HEK293 (cell line): ENCODE data around the gene GOLIM4.

ENCODE experiments used
- CTCF ChIA-PET: fragments of 350-600 bp; formaldehyde crosslinking; extraction: SDS; loops from one replicate; lab custom pipeline; 2021; ENCODE audit warnings: antibody characterized with exemption; lab: Yijun Ruan, JAX
- POLR2A ChIA-PET: fragments of 300-600 bp; formaldehyde crosslinking; extraction: SDS; loops from one replicate; lab custom pipeline; 2020; ENCODE audit warnings: antibody characterized with exemption, inconsistent platforms; lab: Yijun Ruan, JAX
- H3K27ac ChIP-seq: fragments of 200-500 bp; sonication (Bioruptor generic); 2 replicates; pipeline ENCODE4 v1.5.1; 2014; ENCODE audit warnings: low read depth, low read length, control low read depth, inconsistent platforms; ENCODE audit errors: extremely low read depth
- H3K36me3 ChIP-seq, 2 experiments: fragments of 200-500 bp in 1 of 2; sonication (Bioruptor generic) in 1 of 2; 1 replicate in 1 of 2; 2 replicates in 1 of 2; pipeline ENCODE4 v1.5.1; 2014 to 2017; ENCODE audit warnings: inconsistent platforms in 2 of 2, low read length in 2 of 2; ENCODE audit not compliant: control insufficient read depth in 2 of 2, insufficient read depth in 1 of 2
- H3K4me1 ChIP-seq: fragments of 200-500 bp; sonication (Bioruptor generic); 2 replicates; pipeline ENCODE4 v1.5.1; 2014; ENCODE audit warnings: mild to moderate bottlenecking, low read length, inconsistent platforms; ENCODE audit not compliant: control insufficient read depth, insufficient read depth
- H3K4me3 ChIP-seq: 2 replicates; pipeline ENCODE4 v1.5.1; 2011; ENCODE audit warnings: low read depth, mild to moderate bottlenecking, control low read depth, low read length, moderate library complexity
- H3K9me3 ChIP-seq: fragments of 200-500 bp; sonication (Bioruptor generic); 2 replicates; pipeline ENCODE4 v1.5.1; 2014; ENCODE audit warnings: low read depth, low read length, inconsistent platforms; ENCODE audit not compliant: control insufficient read depth, insufficient read depth
- ATF2 ChIP-seq: fragments of 450-650 bp; formaldehyde crosslinking; IDR thresholded peaks from 2 replicates; pipeline ENCODE4 v1.5.1; 2016; ENCODE audit warnings: missing biosample characterization, missing genetic modification characterization, low read depth
- GLI4 ChIP-seq: fragments of 450-650 bp; formaldehyde crosslinking; IDR thresholded peaks from 2 replicates; pipeline ENCODE4 v1.5.1; 2016; ENCODE audit warnings: missing biosample characterization, missing genetic modification characterization
- PRDM4 ChIP-seq: fragments of 450-650 bp; formaldehyde crosslinking; IDR thresholded peaks from 2 replicates; pipeline ENCODE4 v1.5.1; 2017; ENCODE audit warnings: missing biosample characterization, missing genetic modification characterization
- ZBTB1 ChIP-seq: fragments of 450-650 bp; formaldehyde crosslinking; IDR thresholded peaks from 2 replicates; pipeline ENCODE4 v1.5.1; 2016; ENCODE audit warnings: missing biosample characterization, missing genetic modification characterization
- ZBTB11 ChIP-seq: fragments of 450-650 bp; formaldehyde crosslinking; conservative IDR thresholded peaks from 2 replicates; pipeline ENCODE4 v1.5.1; 2016; ENCODE audit warnings: low read depth, missing biosample characterization, missing genetic modification characterization
- ZEB2 ChIP-seq: fragments of 450-650 bp; formaldehyde crosslinking; IDR thresholded peaks from 2 replicates; pipeline ENCODE4 v1.5.1; 2016; ENCODE audit warnings: missing biosample characterization, missing genetic modification characterization
- ZFP3 ChIP-seq: fragments of 450-650 bp; formaldehyde crosslinking; IDR thresholded peaks from 2 replicates; pipeline ENCODE4 v1.5.1; 2016; ENCODE audit warnings: low read depth, missing biosample characterization, missing genetic modification characterization
- ZNF335 ChIP-seq: fragments of 450-650 bp; formaldehyde crosslinking; conservative IDR thresholded peaks from 2 replicates; pipeline ENCODE4 v1.5.1; 2016; ENCODE audit warnings: missing biosample characterization, missing genetic modification characterization
- ZNF416 ChIP-seq: fragments of 450-650 bp; formaldehyde crosslinking; IDR thresholded peaks from 2 replicates; pipeline ENCODE4 v1.5.1; 2016; ENCODE audit warnings: missing biosample characterization, missing genetic modification characterization
- ZNF513 ChIP-seq: fragments of 450-650 bp; IDR thresholded peaks from 2 replicates; pipeline ENCODE4 v1.5.1; 2018; ENCODE audit warnings: missing biosample characterization, missing genetic modification characterization
- ZNF514 ChIP-seq: fragments of 450-650 bp; formaldehyde crosslinking; IDR thresholded peaks from 2 replicates; pipeline ENCODE4 v1.5.1; 2016; ENCODE audit warnings: missing biosample characterization, missing genetic modification characterization
- ZNF549 ChIP-seq: fragments of 450-650 bp; IDR thresholded peaks from 2 replicates; pipeline ENCODE4 v1.5.1; 2018; ENCODE audit warnings: missing biosample characterization, missing genetic modification characterization, mild to moderate bottlenecking, inconsistent platforms, moderate library complexity
- ZNF707 ChIP-seq: fragments of 450-650 bp; formaldehyde crosslinking; IDR thresholded peaks from 2 replicates; pipeline ENCODE4 v1.5.1; 2016; ENCODE audit warnings: missing biosample characterization, missing genetic modification characterization
- ZNF837 ChIP-seq: fragments of 450-650 bp; formaldehyde crosslinking; IDR thresholded peaks from 2 replicates; pipeline ENCODE4 v1.5.1; 2016; ENCODE audit warnings: missing biosample characterization, missing genetic modification characterization
- ZSCAN30 ChIP-seq: fragments of 450-650 bp; IDR thresholded peaks from 2 replicates; pipeline ENCODE4 v1.5.1; 2018; ENCODE audit warnings: missing biosample characterization, mild to moderate bottlenecking, missing genetic modification characterization, moderate library complexity
- TF ChIP-seq, protein P1 (sequence below): fragments of 450-650 bp; formaldehyde crosslinking; IDR thresholded peaks from 2 replicates; pipeline ENCODE4 v1.5.1; 2016; ENCODE audit warnings: missing biosample characterization, missing genetic modification characterization
- TF ChIP-seq, protein P2 (sequence below): fragments of 450-650 bp; formaldehyde crosslinking; optimal IDR thresholded peaks from 2 replicates; pipeline ENCODE3; 2016; ENCODE audit warnings: missing biosample characterization, mild to moderate bottlenecking, missing genetic modification characterization
- TF ChIP-seq, protein P3 (sequence below): fragments of 450-650 bp; IDR thresholded peaks from 2 replicates; pipeline ENCODE4 v1.5.1; 2018; ENCODE audit warnings: missing biosample characterization, mild to moderate bottlenecking, missing genetic modification characterization
- TF ChIP-seq, protein P4 (sequence below): fragments of 450-650 bp; formaldehyde crosslinking; IDR thresholded peaks from 2 replicates; pipeline ENCODE4 v1.5.1; 2016; ENCODE audit warnings: missing biosample characterization, missing genetic modification characterization

The GOLIM4 gene

GRCh38 chr3:168066882-168067281 is 28.8 kb downstream of the GOLIM4 start:
- ChIA-PET CTCF (no interaction called here), POLR2A (no interaction called here)
- Histone ChIP-seq H3K27ac (no peak overlapping the region), H3K4me3 (no peak overlapping the region), H3K4me1 (no peaks in the 10 kb centered on the region), H3K36me3 (no peaks in the 10 kb centered on the region), H3K9me3 (no peaks in the 10 kb centered on the region)
- TF ChIP-seq ATF2 (tag by site-specific recombination) (no peak), ZFP3 (tag by site-specific recombination) (no peak), ZNF513 (tag by site-specific recombination) (no peak), ZNF707 (tag by site-specific recombination) (no peak), ZNF416 (tag by site-specific recombination) (no peak), ZBTB11 (tag by site-specific recombination) (no peak), ZNF837 (tag by site-specific recombination) (no peak), ZNF335 (no peak), PRDM4 (tag by site-specific recombination) (no peak), ZSCAN30 (tag by site-specific recombination) (no peak), ZNF514 (tag by site-specific recombination) (no peak), ZNF549 (no peak), GLI4 (tag by site-specific recombination) (no peak), ZBTB1 (no peak), ZEB2 (tag by site-specific recombination) (no peak)
- TF ChIP-seq, protein P1, sequence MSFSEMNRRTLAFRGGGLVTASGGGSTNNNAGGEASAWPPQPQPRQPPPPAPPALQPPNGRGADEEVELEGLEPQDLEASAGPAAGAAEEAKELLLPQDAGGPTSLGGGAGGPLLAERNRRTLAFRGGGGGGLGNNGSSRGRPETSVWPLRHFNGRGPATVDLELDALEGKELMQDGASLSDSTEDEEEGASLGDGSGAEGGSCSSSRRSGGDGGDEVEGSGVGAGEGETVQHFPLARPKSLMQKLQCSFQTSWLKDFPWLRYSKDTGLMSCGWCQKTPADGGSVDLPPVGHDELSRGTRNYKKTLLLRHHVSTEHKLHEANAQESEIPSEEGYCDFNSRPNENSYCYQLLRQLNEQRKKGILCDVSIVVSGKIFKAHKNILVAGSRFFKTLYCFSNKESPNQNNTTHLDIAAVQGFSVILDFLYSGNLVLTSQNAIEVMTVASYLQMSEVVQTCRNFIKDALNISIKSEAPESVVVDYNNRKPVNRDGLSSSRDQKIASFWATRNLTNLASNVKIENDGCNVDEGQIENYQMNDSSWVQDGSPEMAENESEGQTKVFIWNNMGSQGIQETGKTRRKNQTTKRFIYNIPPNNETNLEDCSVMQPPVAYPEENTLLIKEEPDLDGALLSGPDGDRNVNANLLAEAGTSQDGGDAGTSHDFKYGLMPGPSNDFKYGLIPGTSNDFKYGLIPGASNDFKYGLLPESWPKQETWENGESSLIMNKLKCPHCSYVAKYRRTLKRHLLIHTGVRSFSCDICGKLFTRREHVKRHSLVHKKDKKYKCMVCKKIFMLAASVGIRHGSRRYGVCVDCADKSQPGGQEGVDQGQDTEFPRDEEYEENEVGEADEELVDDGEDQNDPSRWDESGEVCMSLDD (tag by site-specific recombination) = no peak
- TF ChIP-seq, protein P2, sequence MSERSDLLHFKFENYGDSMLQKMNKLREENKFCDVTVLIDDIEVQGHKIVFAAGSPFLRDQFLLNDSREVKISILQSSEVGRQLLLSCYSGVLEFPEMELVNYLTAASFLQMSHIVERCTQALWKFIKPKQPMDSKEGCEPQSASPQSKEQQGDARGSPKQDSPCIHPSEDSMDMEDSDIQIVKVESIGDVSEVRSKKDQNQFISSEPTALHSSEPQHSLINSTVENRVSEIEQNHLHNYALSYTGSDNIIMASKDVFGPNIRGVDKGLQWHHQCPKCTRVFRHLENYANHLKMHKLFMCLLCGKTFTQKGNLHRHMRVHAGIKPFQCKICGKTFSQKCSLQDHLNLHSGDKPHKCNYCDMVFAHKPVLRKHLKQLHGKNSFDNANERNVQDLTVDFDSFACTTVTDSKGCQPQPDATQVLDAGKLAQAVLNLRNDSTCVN (tag by site-specific recombination) = no peak
- TF ChIP-seq, protein P3, sequence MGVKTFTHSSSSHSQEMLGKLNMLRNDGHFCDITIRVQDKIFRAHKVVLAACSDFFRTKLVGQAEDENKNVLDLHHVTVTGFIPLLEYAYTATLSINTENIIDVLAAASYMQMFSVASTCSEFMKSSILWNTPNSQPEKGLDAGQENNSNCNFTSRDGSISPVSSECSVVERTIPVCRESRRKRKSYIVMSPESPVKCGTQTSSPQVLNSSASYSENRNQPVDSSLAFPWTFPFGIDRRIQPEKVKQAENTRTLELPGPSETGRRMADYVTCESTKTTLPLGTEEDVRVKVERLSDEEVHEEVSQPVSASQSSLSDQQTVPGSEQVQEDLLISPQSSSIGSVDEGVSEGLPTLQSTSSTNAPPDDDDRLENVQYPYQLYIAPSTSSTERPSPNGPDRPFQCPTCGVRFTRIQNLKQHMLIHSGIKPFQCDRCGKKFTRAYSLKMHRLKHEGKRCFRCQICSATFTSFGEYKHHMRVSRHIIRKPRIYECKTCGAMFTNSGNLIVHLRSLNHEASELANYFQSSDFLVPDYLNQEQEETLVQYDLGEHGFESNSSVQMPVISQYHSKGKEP (tag by site-specific recombination) = no peak
- TF ChIP-seq, protein P4, sequence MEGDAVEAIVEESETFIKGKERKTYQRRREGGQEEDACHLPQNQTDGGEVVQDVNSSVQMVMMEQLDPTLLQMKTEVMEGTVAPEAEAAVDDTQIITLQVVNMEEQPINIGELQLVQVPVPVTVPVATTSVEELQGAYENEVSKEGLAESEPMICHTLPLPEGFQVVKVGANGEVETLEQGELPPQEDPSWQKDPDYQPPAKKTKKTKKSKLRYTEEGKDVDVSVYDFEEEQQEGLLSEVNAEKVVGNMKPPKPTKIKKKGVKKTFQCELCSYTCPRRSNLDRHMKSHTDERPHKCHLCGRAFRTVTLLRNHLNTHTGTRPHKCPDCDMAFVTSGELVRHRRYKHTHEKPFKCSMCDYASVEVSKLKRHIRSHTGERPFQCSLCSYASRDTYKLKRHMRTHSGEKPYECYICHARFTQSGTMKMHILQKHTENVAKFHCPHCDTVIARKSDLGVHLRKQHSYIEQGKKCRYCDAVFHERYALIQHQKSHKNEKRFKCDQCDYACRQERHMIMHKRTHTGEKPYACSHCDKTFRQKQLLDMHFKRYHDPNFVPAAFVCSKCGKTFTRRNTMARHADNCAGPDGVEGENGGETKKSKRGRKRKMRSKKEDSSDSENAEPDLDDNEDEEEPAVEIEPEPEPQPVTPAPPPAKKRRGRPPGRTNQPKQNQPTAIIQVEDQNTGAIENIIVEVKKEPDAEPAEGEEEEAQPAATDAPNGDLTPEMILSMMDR (tag by site-specific recombination) = no peak
